ENCODE results near the gene TMEM59L. TPM values are rescaled to one million over a fixed set of nuclear protein-coding genes. Genes with fewer than 3 reads are reported as not detected.
A peak's percentile ranks its signal among the peaks of the same experiment; 100 is the strongest.

Gene TMEM59L
- total and polyA plus RNA-seq, 9 of the 15 experiments (the other 6 are each of a cell fraction or from before 2014, with no cell fraction given) = 0.37 TPM; not detected in 8

DNA sequence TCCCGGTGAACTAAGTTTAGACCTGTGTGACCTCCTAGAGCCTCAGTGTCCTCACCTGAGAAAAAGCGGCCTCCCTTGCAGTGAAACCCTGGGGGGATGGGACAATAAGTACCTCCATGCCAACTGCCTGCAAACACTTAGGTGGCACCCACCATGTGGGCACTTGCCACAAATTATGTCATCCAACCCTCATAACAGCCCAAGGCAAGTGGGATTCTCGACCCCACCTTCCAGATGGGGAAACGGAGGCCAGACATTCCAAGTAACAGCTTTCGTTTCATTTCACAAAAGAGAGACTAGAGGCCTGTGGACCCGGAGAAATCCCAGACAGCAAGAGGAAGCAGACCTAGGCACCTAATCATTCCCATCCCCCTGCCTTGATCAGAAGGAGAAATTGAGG lies 17.2 kb upstream of the TMEM59L start:
- CTCF ChIA-PET (ENCODE audit: low intra/inter-chr PET ratio) = interaction anchor here (0.6 kb wide), 1 partner anchor 237 kb away, joined by 4 read pairs; no protein-coding TSS in a partner anchor

DNA sequence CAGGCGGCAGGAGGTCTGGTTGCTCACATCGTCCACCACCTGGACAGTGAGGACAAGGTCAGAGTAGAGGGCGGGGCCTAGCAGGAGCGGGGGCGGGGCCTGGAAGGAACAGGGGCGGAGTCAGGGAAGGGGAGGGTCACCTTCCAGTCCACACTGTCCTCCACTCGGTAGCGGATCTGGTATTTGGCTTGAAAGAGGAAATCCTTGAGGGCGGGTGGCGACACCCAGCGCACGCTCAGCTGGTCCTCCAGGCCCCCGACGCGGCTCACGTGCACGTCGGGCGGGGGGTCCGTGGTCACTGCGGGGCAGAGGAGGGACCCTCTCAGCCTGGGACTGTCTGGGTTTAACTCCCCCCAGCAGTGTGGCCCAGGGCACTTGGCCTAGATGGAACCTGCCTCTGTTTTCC lies 15.9 kb upstream of the TMEM59L start:
- no peaks in the 10 kb centered on the region for H3K79me2 ChIP-seq (ENCODE audit: control insufficient read depth, insufficient read depth, low read length)
- CTCF ChIA-PET (ENCODE audit: low intra/inter-chr PET ratio) = no interaction called here
- peak overlapping the region; percentile 77 for H3K4me2 ChIP-seq (ENCODE audit: insufficient read depth, low read length)
- DNase-seq (ENCODE audit: extremely low read depth in 1 of 4, low spot score in 3 of 4) (peak; percentile 92 to 95 (median 94)), ATAC-seq (peak; percentile 92), FAIRE-seq (peak; percentile 99)
- H3K27me3 ChIP-seq (ENCODE audit: control insufficient read depth in 2 of 2, insufficient read depth in 2 of 2, low read length in 2 of 2) = no peaks in the 10 kb centered on the region
- intact Hi-C loops (cut with micrococcal nuclease) = loop anchor here (10.0 kb wide), 1 partner anchor 248 kb away; no protein-coding TSS in a partner anchor
- WGBS (ENCODE audit: insufficient coverage, low coverage, missing lambda C conversion rate) = 2% methylated on average over 19 of the region's 21 CpGs
- H2AFZ ChIP-seq (ENCODE audit: low read depth, low read length) = peak overlapping the region; percentile 99
- POLR2A ChIA-PET = interaction anchor here (0.8 kb wide), 1 partner anchor 9 kb away, joined by 3 read pairs; no protein-coding TSS in a partner anchor
- H3K27ac ChIP-seq (ENCODE audit: extremely low read depth, low read depth, low read length) = peak overlapping the region; percentile 59; the same call in 2 of the 3 replicates
- no peaks in the 10 kb centered on the region for H3K9me3 ChIP-seq (replicated peaks; ENCODE audit: control insufficient read depth, insufficient read depth, low read depth, low read length)
- H4K20me1 ChIP-seq (replicated peaks; ENCODE audit: control insufficient read depth, insufficient read depth, low read length) = no peaks in the 10 kb centered on the region
- 0 out of 2 replicates have a peak overlapping the region, but pooled peaks have one; percentile 16 for H3K4me3 ChIP-seq
- no peaks in the 10 kb centered on the region for H3K9me1 ChIP-seq (ENCODE audit: control insufficient read depth, insufficient read depth, low read length)
- BruUV-seq (replicated peaks) = no TSS peak
- H3K36me3 ChIP-seq (ENCODE audit: control insufficient read depth, insufficient read depth, low read length) = no peaks in the 10 kb centered on the region; the same call in 2 of the 3 replicates
- in situ Hi-C loops (cut with MboI) = no loop called here
- peaks cover 21 to 69% of the 10 kb centered on the region in 2 experiments for H3K4me1 ChIP-seq (replicated peaks in 1 of 2; ENCODE audit: control insufficient read depth in 2 of 2, insufficient read depth in 2 of 2, low read length in 2 of 2)
- peak overlapping the region; percentile 49 to 89 for H3K9ac ChIP-seq (ENCODE audit: insufficient read depth in 1 of 2, low read depth in 2 of 2, low read length in 2 of 2)
- TF ChIP-seq, protein P1, sequence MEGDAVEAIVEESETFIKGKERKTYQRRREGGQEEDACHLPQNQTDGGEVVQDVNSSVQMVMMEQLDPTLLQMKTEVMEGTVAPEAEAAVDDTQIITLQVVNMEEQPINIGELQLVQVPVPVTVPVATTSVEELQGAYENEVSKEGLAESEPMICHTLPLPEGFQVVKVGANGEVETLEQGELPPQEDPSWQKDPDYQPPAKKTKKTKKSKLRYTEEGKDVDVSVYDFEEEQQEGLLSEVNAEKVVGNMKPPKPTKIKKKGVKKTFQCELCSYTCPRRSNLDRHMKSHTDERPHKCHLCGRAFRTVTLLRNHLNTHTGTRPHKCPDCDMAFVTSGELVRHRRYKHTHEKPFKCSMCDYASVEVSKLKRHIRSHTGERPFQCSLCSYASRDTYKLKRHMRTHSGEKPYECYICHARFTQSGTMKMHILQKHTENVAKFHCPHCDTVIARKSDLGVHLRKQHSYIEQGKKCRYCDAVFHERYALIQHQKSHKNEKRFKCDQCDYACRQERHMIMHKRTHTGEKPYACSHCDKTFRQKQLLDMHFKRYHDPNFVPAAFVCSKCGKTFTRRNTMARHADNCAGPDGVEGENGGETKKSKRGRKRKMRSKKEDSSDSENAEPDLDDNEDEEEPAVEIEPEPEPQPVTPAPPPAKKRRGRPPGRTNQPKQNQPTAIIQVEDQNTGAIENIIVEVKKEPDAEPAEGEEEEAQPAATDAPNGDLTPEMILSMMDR (IDR thresholded peaks at IDR 0.05 in 2 of 3, conservative IDR thresholded peaks at IDR 0.05 in 1 of 3; ENCODE audit: insufficient read depth in 2 of 3, low read depth in 1 of 3, low read length in 3 of 3) = peak in 2 of 3 experiments; percentile 16 to 22; a peak in 3 of 6 replicates
- TF ChIP-seq ZNF507 (tag; conservative IDR thresholded peaks at IDR 0.05) (no peak), RAD51 (IDR thresholded peaks at IDR 0.05; ENCODE audit: borderline replicate concordance, low read depth) (no peak)
- TF ChIP-seq, protein P2, sequence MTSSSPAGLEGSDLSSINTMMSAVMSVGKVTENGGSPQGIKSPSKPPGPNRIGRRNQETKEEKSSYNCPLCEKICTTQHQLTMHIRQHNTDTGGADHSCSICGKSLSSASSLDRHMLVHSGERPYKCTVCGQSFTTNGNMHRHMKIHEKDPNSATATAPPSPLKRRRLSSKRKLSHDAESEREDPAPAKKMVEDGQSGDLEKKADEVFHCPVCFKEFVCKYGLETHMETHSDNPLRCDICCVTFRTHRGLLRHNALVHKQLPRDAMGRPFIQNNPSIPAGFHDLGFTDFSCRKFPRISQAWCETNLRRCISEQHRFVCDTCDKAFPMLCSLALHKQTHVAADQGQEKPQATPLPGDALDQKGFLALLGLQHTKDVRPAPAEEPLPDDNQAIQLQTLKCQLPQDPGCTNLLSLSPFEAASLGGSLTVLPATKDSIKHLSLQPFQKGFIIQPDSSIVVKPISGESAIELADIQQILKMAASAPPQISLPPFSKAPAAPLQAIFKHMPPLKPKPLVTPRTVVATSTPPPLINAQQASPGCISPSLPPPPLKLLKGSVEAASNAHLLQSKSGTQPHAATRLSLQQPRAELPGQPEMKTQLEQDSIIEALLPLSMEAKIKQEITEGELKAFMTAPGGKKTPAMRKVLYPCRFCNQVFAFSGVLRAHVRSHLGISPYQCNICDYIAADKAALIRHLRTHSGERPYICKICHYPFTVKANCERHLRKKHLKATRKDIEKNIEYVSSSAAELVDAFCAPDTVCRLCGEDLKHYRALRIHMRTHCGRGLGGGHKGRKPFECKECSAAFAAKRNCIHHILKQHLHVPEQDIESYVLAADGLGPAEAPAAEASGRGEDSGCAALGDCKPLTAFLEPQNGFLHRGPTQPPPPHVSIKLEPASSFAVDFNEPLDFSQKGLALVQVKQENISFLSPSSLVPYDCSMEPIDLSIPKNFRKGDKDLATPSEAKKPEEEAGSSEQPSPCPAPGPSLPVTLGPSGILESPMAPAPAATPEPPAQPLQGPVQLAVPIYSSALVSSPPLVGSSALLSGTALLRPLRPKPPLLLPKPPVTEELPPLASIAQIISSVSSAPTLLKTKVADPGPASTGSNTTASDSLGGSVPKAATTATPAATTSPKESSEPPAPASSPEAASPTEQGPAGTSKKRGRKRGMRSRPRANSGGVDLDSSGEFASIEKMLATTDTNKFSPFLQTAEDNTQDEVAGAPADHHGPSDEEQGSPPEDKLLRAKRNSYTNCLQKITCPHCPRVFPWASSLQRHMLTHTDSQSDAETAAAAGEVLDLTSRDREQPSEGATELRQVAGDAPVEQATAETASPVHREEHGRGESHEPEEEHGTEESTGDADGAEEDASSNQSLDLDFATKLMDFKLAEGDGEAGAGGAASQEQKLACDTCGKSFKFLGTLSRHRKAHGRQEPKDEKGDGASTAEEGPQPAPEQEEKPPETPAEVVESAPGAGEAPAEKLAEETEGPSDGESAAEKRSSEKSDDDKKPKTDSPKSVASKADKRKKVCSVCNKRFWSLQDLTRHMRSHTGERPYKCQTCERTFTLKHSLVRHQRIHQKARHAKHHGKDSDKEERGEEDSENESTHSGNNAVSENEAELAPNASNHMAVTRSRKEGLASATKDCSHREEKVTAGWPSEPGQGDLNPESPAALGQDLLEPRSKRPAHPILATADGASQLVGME (CRISPR knock-in tag; IDR thresholded peaks at IDR 0.05) = no peak

More for the DNA sequence above, 17.2 kb upstream of the TMEM59L start:
- Histone ChIP-seq H3K27me3 (ENCODE audit: control insufficient read depth in 2 of 2, insufficient read depth in 2 of 2, low read length in 2 of 2) (no peaks in the 10 kb centered on the region), H3K4me3 (no peak overlapping the region), H3K9me1 (ENCODE audit: control insufficient read depth, insufficient read depth, low read length) (no peaks in the 10 kb centered on the region), H3K9me3 (replicated peaks; ENCODE audit: control insufficient read depth, insufficient read depth, low read depth, low read length) (no peaks in the 10 kb centered on the region), H3K27ac (ENCODE audit: extremely low read depth, low read depth, low read length) (no peak overlapping the region), H3K79me2 (ENCODE audit: control insufficient read depth, insufficient read depth, low read length) (peaks cover 4% of the 10 kb centered on the region; the same call in 1 of the 3 replicates), H2AFZ (ENCODE audit: low read depth, low read length) (no peak overlapping the region), H3K4me2 (ENCODE audit: insufficient read depth, low read length) (no peak overlapping the region), H3K4me1 (replicated peaks in 1 of 2; ENCODE audit: control insufficient read depth in 2 of 2, insufficient read depth in 2 of 2, low read length in 2 of 2) (peaks cover 25 to 75% of the 10 kb centered on the region in 2 experiments), H4K20me1 (replicated peaks; ENCODE audit: control insufficient read depth, insufficient read depth, low read length) (peaks cover 6% of the 10 kb centered on the region; the same call in 1 of the 2 replicates), H3K36me3 (ENCODE audit: control insufficient read depth, insufficient read depth, low read length) (peaks cover 5% of the 10 kb centered on the region; the same call in 2 of the 3 replicates), H3K9ac (ENCODE audit: insufficient read depth in 1 of 2, low read depth in 2 of 2, low read length in 2 of 2) (peak overlapping the region in 1 of 2 experiments; percentile 7; a peak in 1 of 4 replicates)
- intact Hi-C loops (cut with micrococcal nuclease) (loop anchor here (10.0 kb wide), 1 partner anchor 249 kb away; no protein-coding TSS in a partner anchor), in situ Hi-C loops (cut with MboI) (no loop called here)
- DNase-seq (ENCODE audit: extremely low read depth in 1 of 4, low spot score in 3 of 4) = no peak
- ATAC-seq = no peak
- TF ChIP-seq NR1H2 (CRISPR knock-in tag; IDR thresholded peaks at IDR 0.05) = no peak
- no peak for TF ChIP-seq E2F3 (CRISPR knock-in tag; IDR thresholded peaks at IDR 0.05)
- no peak for TF ChIP-seq RAD51 (IDR thresholded peaks at IDR 0.05; ENCODE audit: borderline replicate concordance, low read depth)
- no peak for TF ChIP-seq RBM34 (IDR thresholded peaks at IDR 0.05; ENCODE audit: borderline replicate concordance, insufficient read depth, low read length)
- no peak for TF ChIP-seq ZKSCAN3 (CRISPR knock-in tag; IDR thresholded peaks at IDR 0.05)
- BruUV-seq (replicated peaks) = no TSS peak
- WGBS (ENCODE audit: insufficient coverage, low coverage, missing lambda C conversion rate) = 91% methylated on average over 6 of the region's 6 CpGs
- POLR2A ChIA-PET = interaction anchor here (0.7 kb wide), 1 partner anchor 116 kb away, joined by 3 read pairs; no protein-coding TSS in a partner anchor
- FAIRE-seq = no peak
